ENCODE measurements around the gene PNLIPRP2. TPM values are rescaled to one million over a fixed set of nuclear protein-coding genes. Genes with fewer than 3 reads are reported as not detected.

Gene PNLIPRP2
- total RNA-seq, 1 experiment from 2014 or later: 0.28 TPM

DNA sequence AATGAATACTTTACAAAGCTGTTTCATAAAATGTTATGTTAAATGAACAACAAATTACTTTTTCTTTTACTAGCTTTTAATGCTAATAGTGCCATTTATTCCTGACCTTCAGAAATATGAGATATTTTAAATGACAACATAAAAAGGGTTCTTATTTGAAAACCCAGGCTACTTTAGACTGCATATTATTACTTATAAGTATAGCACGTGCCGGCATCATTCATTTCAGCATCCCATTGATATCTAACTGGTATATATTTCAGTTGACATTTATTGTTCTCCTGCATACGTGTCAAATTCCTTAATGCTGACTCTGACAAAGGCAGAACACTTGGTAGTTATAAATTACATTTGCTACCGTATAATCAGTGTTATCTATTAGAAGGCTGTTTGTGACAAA, 35.3 kb downstream of the PNLIPRP2 start (continued):
- TF ChIP-seq, protein P1, sequence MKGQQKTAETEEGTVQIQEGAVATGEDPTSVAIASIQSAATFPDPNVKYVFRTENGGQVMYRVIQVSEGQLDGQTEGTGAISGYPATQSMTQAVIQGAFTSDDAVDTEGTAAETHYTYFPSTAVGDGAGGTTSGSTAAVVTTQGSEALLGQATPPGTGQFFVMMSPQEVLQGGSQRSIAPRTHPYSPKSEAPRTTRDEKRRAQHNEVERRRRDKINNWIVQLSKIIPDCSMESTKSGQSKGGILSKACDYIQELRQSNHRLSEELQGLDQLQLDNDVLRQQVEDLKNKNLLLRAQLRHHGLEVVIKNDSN (CRISPR knock-in tag; IDR thresholded peaks at IDR 0.05): no peak

DNA sequence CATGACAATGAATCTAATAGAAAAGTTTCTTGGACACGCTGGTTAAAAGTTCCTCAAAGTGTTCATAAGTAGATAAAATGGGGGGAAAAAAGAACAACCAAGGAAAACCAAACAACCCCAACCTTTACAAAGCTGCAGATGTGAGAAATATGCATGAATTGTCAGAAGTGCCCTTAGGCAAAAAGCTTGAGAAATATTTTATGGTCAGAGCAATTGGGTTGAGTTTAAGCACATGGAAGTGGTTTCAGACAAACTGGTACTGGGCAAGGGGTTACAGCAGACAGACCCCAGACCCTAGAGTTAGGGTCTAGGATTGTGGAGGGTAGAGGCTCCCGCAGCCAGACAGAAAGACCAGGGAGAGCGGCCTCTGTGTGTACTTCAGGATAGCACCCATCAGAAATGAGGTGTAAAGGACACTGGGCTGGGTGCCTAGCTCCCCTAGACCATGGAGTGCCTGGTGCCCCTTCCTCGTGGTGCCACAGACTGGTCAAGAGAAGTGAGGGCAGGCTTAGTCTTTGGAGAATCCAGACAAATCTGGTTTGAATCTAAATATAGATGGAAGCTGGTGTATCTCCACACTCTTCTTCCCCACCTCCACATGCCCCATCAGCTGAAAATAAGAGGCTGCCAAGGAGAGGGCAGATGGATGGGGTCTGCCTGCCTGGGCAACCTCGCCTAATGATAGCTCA, 37.3 kb downstream of the PNLIPRP2 start:
- Mint-ChIP-seq H3K36me3 (peaks cover 4% of the 10 kb centered on the region; the same call in 1 of the 2 replicates), H3K4me3 (no peak overlapping the region), H3K9me3 (no peaks in the 10 kb centered on the region), H3K4me1 (no peaks in the 10 kb centered on the region), H3K27me3 (ENCODE audit: low read depth) (no peaks in the 10 kb centered on the region), H3K27ac (no peak overlapping the region)
- DNase-seq (ENCODE audit: low spot score) (no peak), ATAC-seq (no peak)
- TF ChIP-seq ZNF423 (CRISPR knock-in tag; IDR thresholded peaks at IDR 0.05): no peak
- TF ChIP-seq, protein P2, sequence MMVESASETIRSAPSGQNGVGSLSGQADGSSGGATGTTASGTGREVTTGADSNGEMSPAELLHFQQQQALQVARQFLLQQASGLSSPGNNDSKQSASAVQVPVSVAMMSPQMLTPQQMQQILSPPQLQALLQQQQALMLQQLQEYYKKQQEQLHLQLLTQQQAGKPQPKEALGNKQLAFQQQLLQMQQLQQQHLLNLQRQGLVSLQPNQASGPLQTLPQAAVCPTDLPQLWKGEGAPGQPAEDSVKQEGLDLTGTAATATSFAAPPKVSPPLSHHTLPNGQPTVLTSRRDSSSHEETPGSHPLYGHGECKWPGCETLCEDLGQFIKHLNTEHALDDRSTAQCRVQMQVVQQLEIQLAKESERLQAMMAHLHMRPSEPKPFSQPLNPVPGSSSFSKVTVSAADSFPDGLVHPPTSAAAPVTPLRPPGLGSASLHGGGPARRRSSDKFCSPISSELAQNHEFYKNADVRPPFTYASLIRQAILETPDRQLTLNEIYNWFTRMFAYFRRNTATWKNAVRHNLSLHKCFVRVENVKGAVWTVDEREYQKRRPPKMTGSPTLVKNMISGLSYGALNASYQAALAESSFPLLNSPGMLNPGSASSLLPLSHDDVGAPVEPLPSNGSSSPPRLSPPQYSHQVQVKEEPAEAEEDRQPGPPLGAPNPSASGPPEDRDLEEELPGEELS (CRISPR knock-in tag; IDR thresholded peaks at IDR 0.05): no peak
- TF ChIP-seq, protein P3, sequence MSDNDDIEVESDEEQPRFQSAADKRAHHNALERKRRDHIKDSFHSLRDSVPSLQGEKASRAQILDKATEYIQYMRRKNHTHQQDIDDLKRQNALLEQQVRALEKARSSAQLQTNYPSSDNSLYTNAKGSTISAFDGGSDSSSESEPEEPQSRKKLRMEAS (CRISPR knock-in tag; IDR thresholded peaks at IDR 0.05): no peak
- TF ChIP-seq TP53 (CRISPR knock-in tag; IDR thresholded peaks at IDR 0.05): no peak
- TF ChIP-seq, protein P4, sequence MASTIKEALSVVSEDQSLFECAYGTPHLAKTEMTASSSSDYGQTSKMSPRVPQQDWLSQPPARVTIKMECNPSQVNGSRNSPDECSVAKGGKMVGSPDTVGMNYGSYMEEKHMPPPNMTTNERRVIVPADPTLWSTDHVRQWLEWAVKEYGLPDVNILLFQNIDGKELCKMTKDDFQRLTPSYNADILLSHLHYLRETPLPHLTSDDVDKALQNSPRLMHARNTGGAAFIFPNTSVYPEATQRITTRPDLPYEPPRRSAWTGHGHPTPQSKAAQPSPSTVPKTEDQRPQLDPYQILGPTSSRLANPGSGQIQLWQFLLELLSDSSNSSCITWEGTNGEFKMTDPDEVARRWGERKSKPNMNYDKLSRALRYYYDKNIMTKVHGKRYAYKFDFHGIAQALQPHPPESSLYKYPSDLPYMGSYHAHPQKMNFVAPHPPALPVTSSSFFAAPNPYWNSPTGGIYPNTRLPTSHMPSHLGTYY (CRISPR knock-in tag; IDR thresholded peaks at IDR 0.05): no peak
- TF ChIP-seq, protein P5, sequence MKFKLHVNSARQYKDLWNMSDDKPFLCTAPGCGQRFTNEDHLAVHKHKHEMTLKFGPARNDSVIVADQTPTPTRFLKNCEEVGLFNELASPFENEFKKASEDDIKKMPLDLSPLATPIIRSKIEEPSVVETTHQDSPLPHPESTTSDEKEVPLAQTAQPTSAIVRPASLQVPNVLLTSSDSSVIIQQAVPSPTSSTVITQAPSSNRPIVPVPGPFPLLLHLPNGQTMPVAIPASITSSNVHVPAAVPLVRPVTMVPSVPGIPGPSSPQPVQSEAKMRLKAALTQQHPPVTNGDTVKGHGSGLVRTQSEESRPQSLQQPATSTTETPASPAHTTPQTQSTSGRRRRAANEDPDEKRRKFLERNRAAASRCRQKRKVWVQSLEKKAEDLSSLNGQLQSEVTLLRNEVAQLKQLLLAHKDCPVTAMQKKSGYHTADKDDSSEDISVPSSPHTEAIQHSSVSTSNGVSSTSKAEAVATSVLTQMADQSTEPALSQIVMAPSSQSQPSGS (CRISPR knock-in tag; IDR thresholded peaks at IDR 0.05; ENCODE audit: borderline replicate concordance, low read depth): no peak
- POLR2A ChIA-PET: no interaction called here
- CTCF ChIA-PET: interaction anchor here (1.6 kb wide), 1 partner anchor 24 kb away, joined by 4 read pairs; no protein-coding TSS in a partner anchor

DNA sequence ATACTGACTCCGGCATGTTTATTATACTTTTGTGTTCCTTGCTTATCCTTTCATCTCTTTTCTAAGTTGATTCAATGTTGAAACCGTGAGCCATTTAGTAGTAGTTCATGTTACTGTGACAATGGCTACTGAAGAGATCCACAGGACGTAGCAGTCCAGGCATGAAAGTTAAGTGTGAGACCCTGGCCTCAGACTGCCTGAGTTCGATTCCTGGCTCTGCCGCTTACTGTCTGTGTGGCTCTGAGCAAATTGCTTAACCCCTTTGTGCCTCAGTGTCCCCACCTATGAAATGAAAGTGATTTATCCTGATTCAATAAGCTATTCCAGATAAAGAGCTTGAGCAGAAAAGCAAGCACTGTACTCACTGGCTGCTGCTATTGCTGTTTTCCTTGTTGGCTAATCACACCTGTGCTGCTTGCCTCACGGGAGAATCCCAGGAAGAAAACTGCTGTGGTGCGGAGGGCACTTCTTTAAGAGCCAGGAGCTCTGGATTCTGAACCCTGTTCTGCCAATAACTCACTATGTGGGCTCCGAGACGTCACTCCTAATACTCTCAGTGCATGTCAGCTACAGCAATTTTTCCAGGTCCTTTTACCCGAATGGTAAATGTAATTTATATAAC, 38.4 kb downstream of the PNLIPRP2 start:
- ChIA-PET POLR2A (no interaction called here), CTCF (interaction anchor here (1.5 kb wide), 1 partner anchor 108 kb away, joined by 3 read pairs; no protein-coding TSS in a partner anchor)
- no peaks in the 10 kb centered on the region for H3K9me3 Mint-ChIP-seq
- no peak for ATAC-seq
- H3K27ac Mint-ChIP-seq: no peak overlapping the region
- H3K4me1 Mint-ChIP-seq: no peaks in the 10 kb centered on the region
- no peak for DNase-seq (ENCODE audit: low spot score)
- peaks cover 10% of the 10 kb centered on the region; the same call in 1 of the 2 replicates for H3K36me3 Mint-ChIP-seq
- no peak overlapping the region for H3K4me3 Mint-ChIP-seq
- no peaks in the 10 kb centered on the region for H3K27me3 Mint-ChIP-seq (ENCODE audit: low read depth)
- no peak for TF ChIP-seq FOXP1 (CRISPR knock-in tag; IDR thresholded peaks at IDR 0.05; ENCODE audit: borderline replicate concordance)
- TF ChIP-seq, protein P6, sequence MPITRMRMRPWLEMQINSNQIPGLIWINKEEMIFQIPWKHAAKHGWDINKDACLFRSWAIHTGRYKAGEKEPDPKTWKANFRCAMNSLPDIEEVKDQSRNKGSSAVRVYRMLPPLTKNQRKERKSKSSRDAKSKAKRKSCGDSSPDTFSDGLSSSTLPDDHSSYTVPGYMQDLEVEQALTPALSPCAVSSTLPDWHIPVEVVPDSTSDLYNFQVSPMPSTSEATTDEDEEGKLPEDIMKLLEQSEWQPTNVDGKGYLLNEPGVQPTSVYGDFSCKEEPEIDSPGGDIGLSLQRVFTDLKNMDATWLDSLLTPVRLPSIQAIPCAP (CRISPR knock-in tag; IDR thresholded peaks at IDR 0.05): no peak
- TF ChIP-seq ZNF423 (CRISPR knock-in tag; IDR thresholded peaks at IDR 0.05): no peak
- TF ChIP-seq, protein P7, sequence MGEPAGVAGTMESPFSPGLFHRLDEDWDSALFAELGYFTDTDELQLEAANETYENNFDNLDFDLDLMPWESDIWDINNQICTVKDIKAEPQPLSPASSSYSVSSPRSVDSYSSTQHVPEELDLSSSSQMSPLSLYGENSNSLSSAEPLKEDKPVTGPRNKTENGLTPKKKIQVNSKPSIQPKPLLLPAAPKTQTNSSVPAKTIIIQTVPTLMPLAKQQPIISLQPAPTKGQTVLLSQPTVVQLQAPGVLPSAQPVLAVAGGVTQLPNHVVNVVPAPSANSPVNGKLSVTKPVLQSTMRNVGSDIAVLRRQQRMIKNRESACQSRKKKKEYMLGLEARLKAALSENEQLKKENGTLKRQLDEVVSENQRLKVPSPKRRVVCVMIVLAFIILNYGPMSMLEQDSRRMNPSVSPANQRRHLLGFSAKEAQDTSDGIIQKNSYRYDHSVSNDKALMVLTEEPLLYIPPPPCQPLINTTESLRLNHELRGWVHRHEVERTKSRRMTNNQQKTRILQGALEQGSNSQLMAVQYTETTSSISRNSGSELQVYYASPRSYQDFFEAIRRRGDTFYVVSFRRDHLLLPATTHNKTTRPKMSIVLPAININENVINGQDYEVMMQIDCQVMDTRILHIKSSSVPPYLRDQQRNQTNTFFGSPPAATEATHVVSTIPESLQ (CRISPR knock-in tag; IDR thresholded peaks at IDR 0.05): no peak
- TF ChIP-seq, protein P8, sequence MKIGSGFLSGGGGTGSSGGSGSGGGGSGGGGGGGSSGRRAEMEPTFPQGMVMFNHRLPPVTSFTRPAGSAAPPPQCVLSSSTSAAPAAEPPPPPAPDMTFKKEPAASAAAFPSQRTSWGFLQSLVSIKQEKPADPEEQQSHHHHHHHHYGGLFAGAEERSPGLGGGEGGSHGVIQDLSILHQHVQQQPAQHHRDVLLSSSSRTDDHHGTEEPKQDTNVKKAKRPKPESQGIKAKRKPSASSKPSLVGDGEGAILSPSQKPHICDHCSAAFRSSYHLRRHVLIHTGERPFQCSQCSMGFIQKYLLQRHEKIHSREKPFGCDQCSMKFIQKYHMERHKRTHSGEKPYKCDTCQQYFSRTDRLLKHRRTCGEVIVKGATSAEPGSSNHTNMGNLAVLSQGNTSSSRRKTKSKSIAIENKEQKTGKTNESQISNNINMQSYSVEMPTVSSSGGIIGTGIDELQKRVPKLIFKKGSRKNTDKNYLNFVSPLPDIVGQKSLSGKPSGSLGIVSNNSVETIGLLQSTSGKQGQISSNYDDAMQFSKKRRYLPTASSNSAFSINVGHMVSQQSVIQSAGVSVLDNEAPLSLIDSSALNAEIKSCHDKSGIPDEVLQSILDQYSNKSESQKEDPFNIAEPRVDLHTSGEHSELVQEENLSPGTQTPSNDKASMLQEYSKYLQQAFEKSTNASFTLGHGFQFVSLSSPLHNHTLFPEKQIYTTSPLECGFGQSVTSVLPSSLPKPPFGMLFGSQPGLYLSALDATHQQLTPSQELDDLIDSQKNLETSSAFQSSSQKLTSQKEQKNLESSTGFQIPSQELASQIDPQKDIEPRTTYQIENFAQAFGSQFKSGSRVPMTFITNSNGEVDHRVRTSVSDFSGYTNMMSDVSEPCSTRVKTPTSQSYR (CRISPR knock-in tag; IDR thresholded peaks at IDR 0.05): no peak
- TF ChIP-seq, protein P9, sequence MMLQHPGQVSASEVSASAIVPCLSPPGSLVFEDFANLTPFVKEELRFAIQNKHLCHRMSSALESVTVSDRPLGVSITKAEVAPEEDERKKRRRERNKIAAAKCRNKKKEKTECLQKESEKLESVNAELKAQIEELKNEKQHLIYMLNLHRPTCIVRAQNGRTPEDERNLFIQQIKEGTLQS (CRISPR knock-in tag; conservative IDR thresholded peaks at IDR 0.05): no peak
- TF ChIP-seq, protein P10, sequence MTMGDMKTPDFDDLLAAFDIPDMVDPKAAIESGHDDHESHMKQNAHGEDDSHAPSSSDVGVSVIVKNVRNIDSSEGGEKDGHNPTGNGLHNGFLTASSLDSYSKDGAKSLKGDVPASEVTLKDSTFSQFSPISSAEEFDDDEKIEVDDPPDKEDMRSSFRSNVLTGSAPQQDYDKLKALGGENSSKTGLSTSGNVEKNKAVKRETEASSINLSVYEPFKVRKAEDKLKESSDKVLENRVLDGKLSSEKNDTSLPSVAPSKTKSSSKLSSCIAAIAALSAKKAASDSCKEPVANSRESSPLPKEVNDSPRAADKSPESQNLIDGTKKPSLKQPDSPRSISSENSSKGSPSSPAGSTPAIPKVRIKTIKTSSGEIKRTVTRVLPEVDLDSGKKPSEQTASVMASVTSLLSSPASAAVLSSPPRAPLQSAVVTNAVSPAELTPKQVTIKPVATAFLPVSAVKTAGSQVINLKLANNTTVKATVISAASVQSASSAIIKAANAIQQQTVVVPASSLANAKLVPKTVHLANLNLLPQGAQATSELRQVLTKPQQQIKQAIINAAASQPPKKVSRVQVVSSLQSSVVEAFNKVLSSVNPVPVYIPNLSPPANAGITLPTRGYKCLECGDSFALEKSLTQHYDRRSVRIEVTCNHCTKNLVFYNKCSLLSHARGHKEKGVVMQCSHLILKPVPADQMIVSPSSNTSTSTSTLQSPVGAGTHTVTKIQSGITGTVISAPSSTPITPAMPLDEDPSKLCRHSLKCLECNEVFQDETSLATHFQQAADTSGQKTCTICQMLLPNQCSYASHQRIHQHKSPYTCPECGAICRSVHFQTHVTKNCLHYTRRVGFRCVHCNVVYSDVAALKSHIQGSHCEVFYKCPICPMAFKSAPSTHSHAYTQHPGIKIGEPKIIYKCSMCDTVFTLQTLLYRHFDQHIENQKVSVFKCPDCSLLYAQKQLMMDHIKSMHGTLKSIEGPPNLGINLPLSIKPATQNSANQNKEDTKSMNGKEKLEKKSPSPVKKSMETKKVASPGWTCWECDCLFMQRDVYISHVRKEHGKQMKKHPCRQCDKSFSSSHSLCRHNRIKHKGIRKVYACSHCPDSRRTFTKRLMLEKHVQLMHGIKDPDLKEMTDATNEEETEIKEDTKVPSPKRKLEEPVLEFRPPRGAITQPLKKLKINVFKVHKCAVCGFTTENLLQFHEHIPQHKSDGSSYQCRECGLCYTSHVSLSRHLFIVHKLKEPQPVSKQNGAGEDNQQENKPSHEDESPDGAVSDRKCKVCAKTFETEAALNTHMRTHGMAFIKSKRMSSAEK (CRISPR knock-in tag; IDR thresholded peaks at IDR 0.05; ENCODE audit: borderline replicate concordance): no peak
